ENCODE results near the gene NFATC3. TPM values are rescaled to one million over a fixed set of nuclear protein-coding genes. Genes with fewer than 3 reads are reported as not detected.

NFATC3 gene
- total RNA-seq, 2 donors from 2014 or later = 27.4 to 30.1 TPM

GRCh38 chr16:68274441-68274840 is 189.3 kb downstream of the NFATC3 start:
- Mint-ChIP-seq H3K9me3 (peaks cover 1% of the 10 kb centered on the region), H3K27me3 (ENCODE audit: insufficient read depth) (no peaks in the 10 kb centered on the region), H3K27ac (no peak overlapping the region), H3K36me3 (ENCODE audit: low read depth) (peaks cover 37% of the 10 kb centered on the region), H3K4me3 (no peak overlapping the region), H3K4me1 (peaks cover 23% of the 10 kb centered on the region)
- Histone ChIP-seq H3K9ac (ENCODE audit: extremely low read depth, low read length, poor library complexity, severe bottlenecking) (no peak overlapping the region), H3K27me3 (ENCODE audit: control insufficient read depth, insufficient read depth, low read length, poor library complexity, severe bottlenecking) (no peaks in the 10 kb centered on the region), H3K27ac (ENCODE audit: low read depth, low read length) (no peak overlapping the region), H3K9me3 (ENCODE audit: control insufficient read depth, low read length) (no peaks in the 10 kb centered on the region), H3K4me3 (ENCODE audit: low read length) (no peak overlapping the region), H3K4me1 (ENCODE audit: control insufficient read depth, insufficient read depth, low read length) (peaks cover 12% of the 10 kb centered on the region), H3K36me3 (ENCODE audit: control insufficient read depth, insufficient read depth, low read length) (peaks cover 52% of the 10 kb centered on the region)
- DNase-seq = no peak
- 93 to 95% methylated on average over 3 to 4 of the region's 4 CpGs for WGBS, 2 experiments (ENCODE audit: insufficient coverage in 1 of 2, insufficient read length in 1 of 2)
- no peak for TF ChIP-seq CTCF (conservative IDR thresholded peaks at IDR 0.05)

GRCh38 chr16:68275611-68276191 is 190.5 kb downstream of the NFATC3 start:
- H3K27ac Mint-ChIP-seq = peak overlapping the region; percentile 14
- Histone ChIP-seq H3K27me3 (ENCODE audit: control insufficient read depth, insufficient read depth, low read length, poor library complexity, severe bottlenecking) (no peaks in the 10 kb centered on the region), H3K27ac (ENCODE audit: low read depth, low read length) (peak overlapping the region; percentile 38), H3K4me1 (ENCODE audit: control insufficient read depth, insufficient read depth, low read length) (peaks cover 12% of the 10 kb centered on the region), H3K9ac (ENCODE audit: extremely low read depth, low read length, poor library complexity, severe bottlenecking) (no peak overlapping the region), H3K9me3 (ENCODE audit: control insufficient read depth, low read length) (no peaks in the 10 kb centered on the region), H3K36me3 (ENCODE audit: control insufficient read depth, insufficient read depth, low read length) (peaks cover 55% of the 10 kb centered on the region), H3K4me3 (ENCODE audit: low read length) (no peak overlapping the region)
- no peak overlapping the region for H3K4me3 Mint-ChIP-seq
- no peaks in the 10 kb centered on the region for H3K27me3 Mint-ChIP-seq (ENCODE audit: insufficient read depth)
- H3K36me3 Mint-ChIP-seq (ENCODE audit: low read depth) = peaks cover 43% of the 10 kb centered on the region
- no peak for TF ChIP-seq CTCF (conservative IDR thresholded peaks at IDR 0.05)
- DNase-seq = no peak
- peaks cover 1% of the 10 kb centered on the region for H3K9me3 Mint-ChIP-seq
- peaks cover 23% of the 10 kb centered on the region for H3K4me1 Mint-ChIP-seq
- WGBS, 2 experiments (ENCODE audit: insufficient coverage in 1 of 2, insufficient read length in 1 of 2) = 92 to 97% methylated on average over 2 to 4 of the region's 4 CpGs

- Histone ChIP-seq H3K9ac (ENCODE audit: extremely low read depth, low read length, poor library complexity, severe bottlenecking) (no peak overlapping the region), H3K36me3 (ENCODE audit: control insufficient read depth, insufficient read depth, low read length) (peaks cover 56% of the 10 kb centered on the region), H3K27ac (ENCODE audit: low read depth, low read length) (peak overlapping the region; percentile 38), H3K27me3 (ENCODE audit: control insufficient read depth, insufficient read depth, low read length, poor library complexity, severe bottlenecking) (no peaks in the 10 kb centered on the region), H3K4me3 (ENCODE audit: low read length) (no peak overlapping the region), H3K4me1 (ENCODE audit: control insufficient read depth, insufficient read depth, low read length) (peaks cover 12% of the 10 kb centered on the region), H3K9me3 (ENCODE audit: control insufficient read depth, low read length) (no peaks in the 10 kb centered on the region)
- peaks cover 1% of the 10 kb centered on the region for H3K9me3 Mint-ChIP-seq
- H3K36me3 Mint-ChIP-seq (ENCODE audit: low read depth) = peaks cover 40% of the 10 kb centered on the region
- no peak for DNase-seq
- peaks cover 23% of the 10 kb centered on the region for H3K4me1 Mint-ChIP-seq
- no peak overlapping the region for H3K4me3 Mint-ChIP-seq
- no peak for TF ChIP-seq CTCF (conservative IDR thresholded peaks at IDR 0.05)
- peak overlapping the region; percentile 14 for H3K27ac Mint-ChIP-seq
- 87 to 100% methylated on average over 2 to 3 of the region's 3 CpGs for WGBS, 2 experiments (ENCODE audit: insufficient coverage in 1 of 2, insufficient read length in 1 of 2)
- no peaks in the 10 kb centered on the region for H3K27me3 Mint-ChIP-seq (ENCODE audit: insufficient read depth)
These were observed 191.1 kb downstream of the NFATC3 start for GRCh38 chr16:68276223-68276622.

Small RNAs within 50 kb of the gene (microRNA-seq; reads per million reads assigned to microRNA genes)
- gene MIR6773 (ENCODE audit: borderline microRNAs expressed) = not detected

Other genes with a start within 250 kb of the NFATC3 start
- 10 to 100 TPM; 28.0 to 32.9 TPM for gene THAP11, start 243.1 kb upstream of the NFATC3 start, total RNA-seq
- gene NUTF2, start 238.4 kb upstream of the NFATC3 start, total RNA-seq = 100 to 1,000 TPM; 201 to 218 TPM
- gene CENPT, start 237.7 kb upstream of the NFATC3 start, total RNA-seq = 10 to 100 TPM; 43.7 to 57.2 TPM
- 10 to 100 TPM; 69.2 to 74.3 TPM for gene EDC4, start 212.3 kb upstream of the NFATC3 start, total RNA-seq
- gene NRN1L, start 200.5 kb upstream of the NFATC3 start, total RNA-seq = 1 to 10 TPM; 7.0 to 7.3 TPM
- gene PSKH1, start 192.1 kb upstream of the NFATC3 start, total RNA-seq = 10 to 100 TPM; 32.1 to 37.4 TPM
- 1 to 10 TPM in 1 of 2 donors, under 1 TPM in 1; 0.66 to 2.3 TPM for gene CTRL, start 153.5 kb upstream of the NFATC3 start, total RNA-seq
- gene PSMB10, start 148.5 kb upstream of the NFATC3 start, total RNA-seq = 10 to 100 TPM; 15.5 to 16.5 TPM
- 10 to 100 TPM in 1 of 2 donors, 1 to 10 TPM in 1; 8.4 to 14.3 TPM for gene LCAT, start 141.2 kb upstream of the NFATC3 start, total RNA-seq
- 10 to 100 TPM; 37.9 to 43.4 TPM for gene SLC12A4, start 116.7 kb upstream of the NFATC3 start, total RNA-seq
- 1 to 10 TPM; 2.9 to 3.5 TPM for gene DPEP3, start 104.9 kb upstream of the NFATC3 start, total RNA-seq
- gene DPEP2, start 85.9 kb upstream of the NFATC3 start, total RNA-seq = under 1 TPM in 1 of 2 donors, not detected in 1; 0.20 TPM
- gene DPEP2NB, start 69.5 kb upstream of the NFATC3 start, total RNA-seq = not detected
- 10 to 100 TPM; 12.1 to 12.3 TPM for gene DDX28, start 62.1 kb upstream of the NFATC3 start, total RNA-seq
- gene DUS2, start 62.1 kb upstream of the NFATC3 start, total RNA-seq = 10 to 100 TPM; 23.4 to 24.0 TPM
- 10 to 100 TPM; 51.8 to 56.4 TPM for gene ESRP2, start 150.8 kb downstream of the NFATC3 start, total RNA-seq
- gene PLA2G15, start 160.0 kb downstream of the NFATC3 start, total RNA-seq = 1 to 10 TPM; 8.7 to 10.0 TPM
- gene SLC7A6, start 179.2 kb downstream of the NFATC3 start, total RNA-seq = 10 to 100 TPM; 43.6 to 47.2 TPM
- gene SLC7A6OS, start 225.6 kb downstream of the NFATC3 start, total RNA-seq = 10 to 100 TPM; 22.5 to 26.0 TPM
- gene PRMT7, start 225.6 kb downstream of the NFATC3 start, total RNA-seq = 10 to 100 TPM; 63.9 to 68.5 TPM